Raji (cell line): ENCODE data around the gene OAS2.

Experiments used
- POLR2A ChIP-seq: IDR thresholded peaks from 2 replicates; pipeline ENCODE4 v1.6.1; 2011; ENCODE audit warnings: low read depth, low read length, control low read depth; ENCODE audit not compliant: insufficient read depth

OAS2 gene

GRCh38 chr12:112969547-112970306 lies 8.6 kb upstream of the OAS2 start:
- no peak for TF ChIP-seq POLR2A

- no peak for TF ChIP-seq POLR2A
These were observed 7.9 kb upstream of the OAS2 start for GRCh38 chr12:112970391-112970790.

GRCh38 chr12:112971248-112971647 lies 7.1 kb upstream of the OAS2 start:
- TF ChIP-seq POLR2A = no peak

GRCh38 chr12:112973011-112973735 lies 5.1 kb upstream of the OAS2 start:
- no peak for TF ChIP-seq POLR2A

- no peak for TF ChIP-seq POLR2A
These were observed 4.5 kb upstream of the OAS2 start for GRCh38 chr12:112973818-112974231.

GRCh38 chr12:112974904-112975303 lies 3.4 kb upstream of the OAS2 start:
- TF ChIP-seq POLR2A = no peak

GRCh38 chr12:112977139-112977538 lies 1.2 kb upstream of the OAS2 start:
- TF ChIP-seq POLR2A = no peak

GRCh38 chr12:112977641-112978040 lies 678 bp upstream of the OAS2 start:
- TF ChIP-seq POLR2A = no peak

GRCh38 chr12:112979041-112979680 lies 842 bp downstream of the OAS2 start:
- peak; percentile 65 for TF ChIP-seq POLR2A

GRCh38 chr12:112980491-112981158 lies 2.3 kb downstream of the OAS2 start:
- no peak for TF ChIP-seq POLR2A

GRCh38 chr12:112985642-112986290 lies 7.4 kb downstream of the OAS2 start:
- no peak for TF ChIP-seq POLR2A

GRCh38 chr12:112986291-112986800 lies 8.0 kb downstream of the OAS2 start:
- no peak for TF ChIP-seq POLR2A

- no peak for TF ChIP-seq POLR2A
These were observed 9.2 kb downstream of the OAS2 start for GRCh38 chr12:112987561-112987960.

GRCh38 chr12:112988224-112988623 lies 9.9 kb downstream of the OAS2 start:
- no peak for TF ChIP-seq POLR2A

- no peak for TF ChIP-seq POLR2A
These were observed 11.5 kb downstream of the OAS2 start for GRCh38 chr12:112989806-112990205.
